Tongue (tissue), 3 donors: ENCODE measurements around the gene SEC16B. TPM values are rescaled to one million over a fixed set of nuclear protein-coding genes. Genes with fewer than 3 reads are reported as not detected.

Experiments
- DNase-seq: peaks from one replicate; pipeline ENCODE4 v3.0.0-alpha.2; 2015
- small RNA-seq: library from RNA; depleted of rRNA; stranded (forward); fragments of <200 nt; gene quantifications from one replicate; pipeline ENCODE3, GENCODE V24; 2014; ENCODE audit warnings: low replicate concordance
- total RNA-seq: library from RNA; depleted of rRNA; stranded (reverse); fragments of >200 nt; gene quantifications from one replicate; pipeline ENCODE4 v1.2.3, GENCODE V29; 2014

SEC16B gene
- total RNA-seq, 1 donor from 2014 or later = 9.6 TPM

- DNase-seq = no peak
Measured at GRCh38 chr1:177902266-177902665, 67.6 kb downstream of the SEC16B start.

GRCh38 chr1:177897998-177898654 is 71.7 kb downstream of the SEC16B start:
- no peak for DNase-seq

- peak; percentile 30 for DNase-seq
Measured at GRCh38 chr1:177897281-177897997, 72.4 kb downstream of the SEC16B start.

Small RNA genes within 50 kb of the gene (small RNA-seq; reads per million reads assigned to genes)
- gene AL359075.1 = not detected

Other genes starting within 250 kb of the SEC16B start
- 29.0 TPM for gene RASAL2, start 124.0 kb upstream of the SEC16B start, total RNA-seq